ENCODE data around the gene PROP1. TPM values are rescaled to one million over a fixed set of nuclear protein-coding genes. Genes with fewer than 3 reads are reported as not detected.

PROP1 gene
- total RNA-seq: not detected in 2 replicates

GRCh38 chr5:177995691-177996595, at the start of gene PROP1:
Gene PROP1, minus strand, starts transcription at chr5:177996242. Its CDS starts 309 bp downstream, at chr5:177995933.

Other genes with a start within 250 kb of the PROP1 start
- gene FAM153A, start 213.3 kb downstream of the PROP1 start, total RNA-seq: 0.56 TPM in 1 of 2 replicates, not detected in the other
- gene N4BP3, start 117.3 kb upstream of the PROP1 start, total RNA-seq: 0.19 and 0.85 TPM in 2 replicates
- 22.0 and 22.8 TPM in 2 replicates for gene RMND5B, start 134.8 kb upstream of the PROP1 start, total RNA-seq
- gene NHP2, start 157.6 kb upstream of the PROP1 start, total RNA-seq: 101 and 223 TPM in 2 replicates
- gene GMCL2, start 191.1 kb upstream of the PROP1 start, total RNA-seq: not detected in 2 replicates
- gene HNRNPAB, start 208.3 kb upstream of the PROP1 start, total RNA-seq: 29.3 and 145 TPM in 2 replicates
- 24.0 and 47.9 TPM in 2 replicates for gene PHYKPL, start 236.6 kb upstream of the PROP1 start, total RNA-seq

All from regular cardiac myocyte (primary cell).